GM12874 (cell line): Measurements from ENCODE around the gene ADPGK.

Experiments used
- TF ChIP-seq, protein P1 (sequence below): IDR thresholded peaks from 2 replicates; pipeline ENCODE4 v1.5.1; 2011; ENCODE audit warnings: low read depth, mild to moderate bottlenecking, control low read depth, low read length, moderate library complexity; ENCODE audit not compliant: insufficient read depth

ADPGK gene

DNA sequence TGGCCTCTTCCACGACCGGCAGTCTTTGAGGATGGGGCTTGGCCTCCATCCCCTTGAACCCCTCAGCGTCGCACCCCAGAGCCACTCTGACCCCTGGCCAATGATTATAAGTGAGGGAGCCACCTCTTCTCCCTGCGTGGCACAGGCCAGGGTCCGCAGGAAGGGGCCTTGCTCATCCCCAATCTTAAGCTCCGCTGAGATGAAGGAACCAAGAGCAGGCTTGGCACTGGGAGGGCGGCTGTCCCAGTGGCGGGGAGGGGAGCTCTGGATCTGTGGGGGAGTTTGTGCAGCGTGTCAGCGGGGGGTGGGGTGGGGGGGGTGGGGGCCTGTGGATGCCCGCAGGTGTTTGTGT is 13.8 kb upstream of the ADPGK start:
- TF ChIP-seq, protein P1, sequence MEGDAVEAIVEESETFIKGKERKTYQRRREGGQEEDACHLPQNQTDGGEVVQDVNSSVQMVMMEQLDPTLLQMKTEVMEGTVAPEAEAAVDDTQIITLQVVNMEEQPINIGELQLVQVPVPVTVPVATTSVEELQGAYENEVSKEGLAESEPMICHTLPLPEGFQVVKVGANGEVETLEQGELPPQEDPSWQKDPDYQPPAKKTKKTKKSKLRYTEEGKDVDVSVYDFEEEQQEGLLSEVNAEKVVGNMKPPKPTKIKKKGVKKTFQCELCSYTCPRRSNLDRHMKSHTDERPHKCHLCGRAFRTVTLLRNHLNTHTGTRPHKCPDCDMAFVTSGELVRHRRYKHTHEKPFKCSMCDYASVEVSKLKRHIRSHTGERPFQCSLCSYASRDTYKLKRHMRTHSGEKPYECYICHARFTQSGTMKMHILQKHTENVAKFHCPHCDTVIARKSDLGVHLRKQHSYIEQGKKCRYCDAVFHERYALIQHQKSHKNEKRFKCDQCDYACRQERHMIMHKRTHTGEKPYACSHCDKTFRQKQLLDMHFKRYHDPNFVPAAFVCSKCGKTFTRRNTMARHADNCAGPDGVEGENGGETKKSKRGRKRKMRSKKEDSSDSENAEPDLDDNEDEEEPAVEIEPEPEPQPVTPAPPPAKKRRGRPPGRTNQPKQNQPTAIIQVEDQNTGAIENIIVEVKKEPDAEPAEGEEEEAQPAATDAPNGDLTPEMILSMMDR: no peak

DNA sequence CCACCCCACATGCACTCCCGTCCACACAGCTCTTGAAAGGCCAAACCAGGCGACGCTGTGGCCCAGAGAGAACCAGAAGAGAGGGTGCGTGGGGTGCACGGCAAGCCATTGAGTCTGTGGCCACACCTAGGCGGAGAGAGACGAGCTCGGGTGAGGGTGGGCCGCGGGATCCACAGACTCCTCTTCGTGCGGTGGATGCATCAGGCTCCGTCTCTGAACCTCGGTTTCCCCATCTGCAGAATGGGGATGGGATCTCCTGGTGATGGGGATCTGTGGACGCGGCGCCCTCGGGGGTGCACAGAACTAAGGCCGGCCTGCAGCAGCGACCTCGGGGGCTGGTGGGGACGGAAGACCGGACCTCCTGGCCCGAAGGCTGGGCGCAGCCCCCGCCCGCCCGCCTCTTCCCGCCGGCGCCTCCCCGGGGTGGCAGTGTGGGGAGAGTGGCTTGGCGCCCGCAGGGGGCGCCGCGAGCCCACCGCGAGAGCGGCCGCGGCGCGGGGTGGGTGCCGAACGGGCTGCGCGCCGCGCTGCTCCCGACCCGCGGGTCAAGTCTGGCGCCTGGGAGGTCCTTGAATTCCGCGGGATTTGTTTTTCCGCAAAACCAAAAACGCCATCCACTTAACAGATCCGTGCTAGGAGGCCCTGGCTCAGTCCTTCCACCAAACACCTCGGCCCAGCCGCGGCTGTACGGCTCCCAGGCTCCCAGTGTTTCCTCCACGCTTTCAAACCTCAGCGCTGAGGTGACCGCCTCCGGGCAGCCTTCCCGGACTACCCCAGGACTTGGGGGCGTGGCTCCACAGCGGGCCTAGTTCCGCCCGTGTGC is 13.2 kb upstream of the ADPGK start:
- TF ChIP-seq, protein P1: peak; percentile 63

DNA sequence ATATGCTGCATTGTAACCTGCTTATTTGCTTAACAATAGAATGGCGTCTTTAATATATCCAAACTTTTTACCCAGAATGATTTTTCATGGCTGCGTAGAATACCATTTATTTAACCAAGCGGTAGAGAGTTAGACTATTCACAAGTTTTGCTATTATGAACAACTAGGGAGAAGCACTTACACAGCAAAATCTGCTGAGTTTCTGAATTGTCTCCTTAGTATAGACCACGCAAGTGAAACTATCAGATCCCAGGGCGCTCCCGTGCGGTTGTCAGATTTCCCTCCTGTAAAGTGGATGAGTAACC is 12.6 kb upstream of the ADPGK start:
- TF ChIP-seq, protein P1: no peak

GRCh38 chr15:72793766-72794660 is 10.5 kb upstream of the ADPGK start:
- TF ChIP-seq, protein P1: no peak

GRCh38 chr15:72792431-72792830 is 8.9 kb upstream of the ADPGK start:
- TF ChIP-seq, protein P1: no peak

DNA sequence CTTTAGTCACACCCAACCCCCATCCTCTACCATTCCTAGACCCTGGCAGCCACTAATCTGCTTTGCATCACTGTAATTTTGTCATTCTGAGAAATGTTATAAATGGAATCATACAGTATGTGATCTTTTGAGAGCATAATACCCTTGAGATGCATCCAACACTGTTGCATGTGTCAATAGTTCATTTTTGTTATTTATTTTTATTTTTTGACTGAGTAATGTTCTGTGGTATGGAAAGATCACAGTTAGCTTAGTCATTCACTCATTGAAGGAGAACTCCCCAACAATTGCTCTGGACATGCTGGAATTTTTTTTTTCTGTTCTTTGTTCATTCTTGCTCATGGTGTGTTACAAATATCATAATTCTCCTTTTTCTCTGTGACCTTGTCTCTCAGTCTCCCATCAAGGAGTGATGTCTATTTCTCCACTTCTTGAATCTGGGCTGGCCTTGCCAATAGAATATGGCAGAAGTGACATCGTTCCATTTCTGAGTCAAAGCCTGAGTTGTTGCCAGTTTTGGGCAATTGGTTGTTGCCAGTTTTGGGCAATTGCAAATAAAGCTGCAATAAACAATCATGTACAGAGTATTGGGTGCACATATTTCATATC is 6.8 kb upstream of the ADPGK start:
- TF ChIP-seq, protein P1: no peak

DNA sequence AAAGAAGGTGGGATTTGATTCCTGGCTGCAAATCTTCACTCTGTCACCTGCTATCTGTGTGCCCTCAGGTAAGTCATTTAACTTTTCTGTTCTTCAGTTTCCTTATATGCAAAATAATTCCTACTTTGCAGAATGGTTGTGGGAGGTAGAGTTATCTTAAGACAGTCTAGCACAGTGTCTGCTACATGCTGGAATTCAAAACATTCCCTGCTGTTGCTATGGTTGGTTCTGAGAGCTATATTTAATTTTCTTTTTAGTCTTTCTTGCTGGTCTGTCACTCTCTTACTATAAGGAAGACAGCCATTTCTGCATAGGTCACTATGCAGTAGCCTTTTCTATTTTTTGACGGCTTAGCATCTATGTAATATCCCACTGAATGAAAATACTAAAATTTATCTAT is 4.0 kb upstream of the ADPGK start:
- TF ChIP-seq, protein P1: no peak
